ENCODE measurements around the gene ZNF316. TPM values are rescaled to one million over a fixed set of nuclear protein-coding genes. Genes with fewer than 3 reads are reported as not detected.
"Not testable (repeated sequence)": the region's sequence is repeated elsewhere in the genome, so short reads cannot be mapped to it uniquely, and the experiment has no call there.

Gene ZNF316
- total RNA-seq, 1 donor from 2014 or later = 37.3 TPM

GRCh38 chr7:6621195-6622133 lies 15.7 kb upstream of the ZNF316 start:
- no peak for DNase-seq (ENCODE audit: low spot score)

- DNase-seq (ENCODE audit: low spot score) = no peak
Observed at GRCh38 chr7:6622134-6622710, 14.9 kb upstream of the ZNF316 start.

DNA sequence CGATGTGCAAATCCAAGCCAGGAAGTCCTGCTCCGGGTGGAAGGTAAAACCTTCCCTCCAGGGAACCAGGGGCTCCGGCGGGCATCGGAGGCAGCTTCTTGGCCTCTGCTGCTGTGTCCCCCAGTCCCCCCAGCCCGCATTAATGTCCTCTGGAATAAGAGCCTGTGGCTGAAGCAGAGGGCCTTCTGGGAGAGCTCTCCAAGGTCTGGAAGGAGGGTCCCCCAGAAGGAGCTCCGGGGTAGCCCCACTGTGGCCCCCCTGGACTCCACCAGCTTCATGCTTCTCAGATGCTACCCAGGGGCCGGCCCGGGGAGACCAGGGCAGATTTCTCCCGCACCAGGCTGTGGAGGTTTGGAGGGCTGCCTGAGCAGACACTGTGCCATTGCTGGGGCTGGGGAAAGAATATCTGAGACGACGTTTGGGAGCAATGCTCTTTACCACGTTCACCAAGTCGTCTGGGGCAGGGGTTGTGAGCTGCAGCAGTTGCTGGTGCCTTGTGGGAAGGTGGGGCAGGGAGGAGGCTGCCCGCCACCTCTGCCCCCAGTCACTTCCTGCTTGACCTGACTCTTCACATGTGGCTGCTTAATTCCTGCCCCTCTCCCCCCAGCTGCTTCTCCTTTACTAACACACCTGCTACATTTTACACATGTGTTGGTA lies 13.4 kb upstream of the ZNF316 start:
- no peak for DNase-seq (ENCODE audit: low spot score)

DNA sequence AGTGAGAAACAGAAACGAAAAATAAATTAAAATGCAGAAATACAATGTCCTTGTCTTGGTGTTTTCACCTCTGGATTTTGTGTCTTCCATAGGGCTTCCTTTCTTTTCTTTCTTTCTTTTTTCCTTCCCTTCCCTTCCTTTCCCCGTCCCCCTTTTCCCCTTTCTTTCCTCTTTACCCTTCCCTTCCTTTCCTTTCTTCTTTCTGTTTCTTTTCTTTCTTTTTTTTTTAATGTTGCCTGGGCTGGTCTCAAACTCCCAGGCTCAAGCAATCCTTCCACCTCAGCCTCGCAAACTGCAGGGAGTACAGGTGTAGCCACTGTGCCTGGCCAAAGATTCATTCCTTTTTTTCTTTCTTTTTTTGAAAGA lies 12.9 kb upstream of the ZNF316 start:
- no peak for DNase-seq (ENCODE audit: low spot score)

DNA sequence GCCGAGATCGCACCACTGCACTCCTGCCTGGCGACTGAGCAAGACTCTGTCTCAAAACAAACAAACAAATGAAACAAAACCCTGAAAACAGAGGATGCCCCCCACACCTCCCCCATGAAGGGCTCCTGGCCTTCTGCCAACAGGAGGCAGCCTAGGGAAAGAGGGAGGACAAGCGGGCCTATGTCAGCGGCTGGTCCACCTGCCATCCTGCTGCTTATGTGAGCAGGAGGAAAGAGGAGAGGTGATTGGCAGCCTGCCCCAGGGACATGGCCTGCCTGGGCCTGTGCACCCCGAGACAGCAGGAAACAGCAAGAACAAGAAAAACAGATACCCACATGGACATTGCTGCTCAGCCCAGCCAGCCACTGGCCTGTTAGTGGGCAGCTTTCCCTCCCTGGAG lies 9.1 kb upstream of the ZNF316 start:
- no peak for DNase-seq (ENCODE audit: low spot score)

DNA sequence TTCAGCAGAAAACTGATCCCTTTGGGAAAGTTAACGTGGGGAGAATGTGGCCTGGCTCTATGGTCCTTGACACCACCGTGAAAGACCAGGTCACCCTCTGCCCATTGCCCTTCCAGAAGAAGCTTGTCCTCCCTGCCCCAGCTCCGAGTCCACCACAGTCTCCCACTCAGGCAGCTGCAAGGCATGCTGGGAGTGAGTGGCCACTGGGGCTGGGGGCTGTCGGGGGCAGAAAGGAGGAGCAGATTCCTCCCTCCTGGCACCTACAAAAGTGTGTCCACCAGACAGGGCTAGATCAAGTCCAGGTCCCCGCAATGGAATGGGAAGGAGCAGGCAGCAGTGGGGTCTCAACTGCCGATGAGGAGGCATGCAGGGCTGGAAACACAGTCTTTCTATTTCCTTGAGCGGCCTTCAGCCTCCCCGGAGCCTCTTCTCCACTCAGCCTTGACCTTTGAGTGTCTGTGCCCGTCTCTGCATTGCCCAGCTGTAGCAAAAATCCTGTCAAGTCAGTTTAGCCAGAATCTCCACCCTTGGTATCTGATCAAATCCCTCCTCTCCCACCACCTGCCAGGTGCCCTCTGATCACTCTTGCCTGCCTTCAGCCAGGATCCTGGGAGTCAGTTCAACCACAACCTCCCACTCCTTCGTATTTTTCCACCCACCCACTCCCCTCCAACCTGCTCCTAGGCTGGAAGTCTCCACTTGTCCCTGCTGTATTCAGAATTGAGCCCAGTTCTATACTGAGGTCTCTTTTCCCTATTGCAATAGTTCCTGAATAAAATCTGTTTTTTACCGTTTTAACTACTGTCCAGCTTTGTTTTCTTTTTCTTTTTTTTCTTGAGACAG lies 6.9 kb upstream of the ZNF316 start:
- DNase-seq (ENCODE audit: low spot score) = no peak

GRCh38 chr7:6631605-6632004 lies 5.5 kb upstream of the ZNF316 start:
- no peak for DNase-seq (ENCODE audit: low spot score)

- DNase-seq (ENCODE audit: low spot score) = no peak
Observed at GRCh38 chr7:6634021-6634420, 3.1 kb upstream of the ZNF316 start.

GRCh38 chr7:6634971-6635370 lies 2.1 kb upstream of the ZNF316 start:
- DNase-seq (ENCODE audit: low spot score) = not testable (repeated sequence)

DNA sequence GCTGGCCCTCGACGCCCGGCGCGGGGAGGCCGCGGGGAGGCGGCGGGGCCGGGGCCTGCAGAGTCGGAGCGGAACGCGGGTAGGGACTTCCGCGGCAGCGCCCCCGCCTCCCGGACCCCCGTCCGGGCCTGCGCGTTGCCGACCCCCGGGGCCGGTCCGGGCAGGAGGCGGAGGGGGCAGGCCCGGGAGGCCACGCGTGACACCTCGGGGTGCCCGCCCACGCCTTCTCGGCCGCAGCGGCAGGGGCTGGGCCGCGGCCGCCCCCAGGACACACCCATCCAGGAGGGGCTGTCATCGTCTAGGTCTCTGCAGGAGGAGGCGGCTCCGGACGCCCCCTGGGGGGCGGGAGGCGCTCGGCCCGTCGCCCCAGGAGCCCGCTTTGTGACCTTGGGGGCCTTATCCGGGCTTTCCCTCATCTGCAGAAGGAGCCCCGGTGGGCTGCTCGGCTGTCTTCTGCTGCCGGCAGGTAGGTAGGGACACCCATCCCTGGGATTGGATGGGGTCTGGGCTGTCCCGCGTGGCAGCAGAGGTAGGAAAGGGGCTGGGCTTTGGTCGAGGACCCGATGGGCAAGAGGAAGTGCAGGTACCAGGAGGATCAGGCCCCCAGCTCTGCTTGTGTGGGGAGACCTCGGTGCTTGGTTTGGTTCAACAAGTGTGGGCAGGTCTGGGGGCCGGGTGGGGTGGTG lies 569 bp downstream of the ZNF316 start:
- DNase-seq (ENCODE audit: low spot score) = no peak

GRCh38 chr7:6639032-6639431 lies 1.9 kb downstream of the ZNF316 start:
- no peak for DNase-seq (ENCODE audit: low spot score)

GRCh38 chr7:6639627-6640026 lies 2.5 kb downstream of the ZNF316 start:
- no peak for DNase-seq (ENCODE audit: low spot score)

DNA sequence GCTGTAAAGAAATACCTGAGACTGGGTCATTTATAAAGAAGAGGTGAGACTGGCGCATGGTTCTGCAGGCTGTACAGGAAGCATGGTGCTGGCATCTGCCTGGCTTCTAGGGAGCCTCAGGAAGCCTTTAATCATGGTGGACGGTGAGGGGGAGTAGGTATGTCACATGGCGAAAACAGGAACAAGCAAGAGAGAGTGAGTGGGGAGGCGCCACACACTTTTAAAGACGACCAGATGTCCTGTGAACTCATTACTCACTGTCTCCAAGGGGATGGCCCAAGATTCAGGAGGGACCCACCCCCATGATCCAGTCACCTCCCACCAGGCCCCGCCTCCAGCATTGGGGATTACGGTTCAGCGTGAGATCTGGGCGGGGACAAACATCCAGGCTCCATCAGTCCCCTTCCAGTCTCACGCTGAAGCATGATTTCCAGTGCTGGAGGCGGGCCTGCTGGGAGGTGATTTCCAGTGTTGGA lies 3.2 kb downstream of the ZNF316 start:
- no peak for DNase-seq (ENCODE audit: low spot score)

GRCh38 chr7:6641305-6642035 lies 4.4 kb downstream of the ZNF316 start:
- no peak for DNase-seq (ENCODE audit: low spot score)

DNA sequence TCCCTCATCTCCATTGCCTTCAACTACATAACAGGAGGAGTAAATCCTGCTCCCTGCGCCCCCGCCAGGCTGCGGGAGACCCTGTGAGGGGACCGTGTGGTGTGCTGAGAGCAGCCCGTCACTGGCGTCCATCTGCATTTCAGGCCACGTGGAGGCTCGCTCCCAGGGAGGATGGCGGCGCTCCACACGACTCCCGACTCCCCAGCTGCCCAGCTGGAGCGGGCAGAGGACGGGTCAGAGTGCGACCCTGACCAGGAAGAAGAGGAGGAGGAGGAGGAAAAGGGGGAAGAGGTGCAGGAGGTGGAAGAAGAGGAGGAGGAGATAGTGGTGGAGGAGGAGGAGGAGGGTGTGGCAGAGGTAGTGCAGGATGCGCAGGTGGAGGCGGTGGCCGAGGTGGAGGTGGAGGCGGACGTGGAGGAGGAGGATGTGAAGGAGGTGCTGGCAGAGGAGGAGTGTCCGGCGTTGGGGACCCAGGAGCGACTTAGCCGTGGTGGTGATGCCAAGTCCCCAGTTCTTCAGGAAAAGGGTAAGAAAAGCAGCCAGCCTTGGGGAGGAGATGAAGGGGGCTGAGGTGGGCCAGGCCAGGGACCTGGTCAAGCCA lies 5.2 kb downstream of the ZNF316 start:
- no peak for DNase-seq (ENCODE audit: low spot score)

DNA sequence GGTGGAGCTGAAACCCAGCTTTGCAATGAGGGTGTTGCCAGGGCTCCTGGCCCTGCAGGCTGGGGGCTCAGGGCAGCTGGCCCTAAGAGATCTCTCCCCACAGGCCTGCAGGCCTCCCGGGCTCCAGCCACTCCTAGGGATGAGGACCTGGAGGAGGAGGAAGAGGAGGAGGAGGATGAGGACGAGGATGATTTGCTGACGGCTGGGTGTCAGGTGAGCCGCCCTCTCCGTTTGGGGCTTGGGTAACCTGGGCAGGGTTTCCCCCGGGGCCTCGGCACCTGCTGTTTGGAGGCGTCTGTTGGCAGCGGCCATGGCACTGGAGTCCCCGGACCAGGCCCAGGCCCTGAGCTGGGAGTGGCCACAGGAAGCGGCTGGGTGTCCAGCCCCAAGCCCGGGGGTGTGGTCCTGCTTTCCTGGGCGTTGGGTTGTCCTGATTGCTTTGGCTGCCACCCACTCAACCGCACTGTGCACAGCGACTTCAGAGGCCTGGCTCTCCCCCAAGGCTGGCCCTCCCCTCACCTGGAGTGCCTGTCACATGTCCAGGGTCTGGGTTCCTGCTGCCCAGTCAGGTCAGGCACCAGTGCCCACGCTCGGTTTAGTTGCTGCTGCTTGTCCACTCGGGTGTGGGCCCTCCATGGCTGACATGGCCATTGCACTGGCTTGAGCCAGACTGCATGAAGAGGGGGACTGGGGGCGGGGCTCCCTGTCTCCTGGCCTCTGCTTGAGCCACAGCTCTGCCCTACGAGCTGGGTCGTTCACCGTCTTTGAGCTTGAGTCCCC lies 5.9 kb downstream of the ZNF316 start:
- no peak for DNase-seq (ENCODE audit: low spot score)

DNA sequence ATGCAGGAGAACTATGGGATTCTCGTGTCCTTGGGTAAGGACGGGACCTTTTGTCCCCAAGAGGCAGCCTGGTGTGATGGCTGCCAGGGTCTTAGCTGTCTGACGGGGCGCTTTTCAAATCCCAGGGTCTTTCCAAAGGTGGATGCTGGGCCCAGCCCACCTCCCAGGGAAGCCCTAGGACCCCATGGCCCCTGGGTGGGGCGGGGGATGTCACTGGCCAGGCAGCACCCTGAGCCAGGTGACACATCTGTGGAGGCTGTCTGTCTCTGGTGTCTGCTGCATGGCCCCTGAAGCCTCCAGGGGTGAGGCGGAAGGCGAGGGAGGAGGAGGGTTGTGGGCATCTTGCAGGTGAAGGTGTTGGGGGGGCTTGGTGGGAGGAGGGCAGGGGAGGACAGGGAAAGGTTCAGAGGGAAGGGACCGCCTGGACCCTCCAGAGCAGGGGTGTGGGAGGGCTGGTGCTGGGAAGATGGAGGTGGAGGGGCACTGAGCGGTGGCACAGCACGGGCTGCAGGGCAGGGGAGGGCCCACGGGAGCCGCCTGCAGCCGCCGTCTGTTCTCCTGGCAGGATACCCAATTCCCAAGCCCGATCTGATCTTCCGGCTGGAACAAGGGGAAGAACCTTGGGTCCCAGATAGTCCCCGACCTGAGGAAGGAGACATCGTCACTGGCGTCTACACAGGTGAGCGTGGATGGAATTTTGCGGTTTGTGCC lies 7.0 kb downstream of the ZNF316 start:
- DNase-seq (ENCODE audit: low spot score) = no peak

- DNase-seq (ENCODE audit: low spot score) = no peak
Observed at GRCh38 chr7:6644728-6645127, 7.6 kb downstream of the ZNF316 start.

- no peak for DNase-seq (ENCODE audit: low spot score)
Observed at GRCh38 chr7:6646465-6646864, 9.3 kb downstream of the ZNF316 start.
